DMS153 treated with DMSO at 0.1 percent for 48 hours (cell line): ENCODE measurements around the gene PPFIA2.

Experiments
- DNase-seq: peaks from one replicate; lab custom pipeline; 2025; ENCODE audit not compliant: unreplicated experiment; lab: John Stamatoyannopoulos, UW

Gene PPFIA2

GRCh38 chr12:81359736-81360135 is 399.4 kb downstream of the PPFIA2 start:
- no peak for DNase-seq

- no peak for DNase-seq
These were observed 404.7 kb downstream of the PPFIA2 start for GRCh38 chr12:81354327-81354932.

GRCh38 chr12:81350309-81350708 is 408.8 kb downstream of the PPFIA2 start:
- no peak for DNase-seq

GRCh38 chr12:81347404-81347803 is 411.7 kb downstream of the PPFIA2 start:
- no peak for DNase-seq

GRCh38 chr12:81340910-81341309 is 418.2 kb downstream of the PPFIA2 start:
- no peak for DNase-seq

- DNase-seq = no peak
These were observed 420.1 kb downstream of the PPFIA2 start for GRCh38 chr12:81339071-81339470.

- no peak for DNase-seq
These were observed 421.3 kb downstream of the PPFIA2 start for GRCh38 chr12:81337886-81338285.

GRCh38 chr12:81333812-81334211 is 425.3 kb downstream of the PPFIA2 start:
- no peak for DNase-seq

GRCh38 chr12:81332054-81332453 is 427.1 kb downstream of the PPFIA2 start:
- DNase-seq = no peak

GRCh38 chr12:81330480-81330879 is 428.7 kb downstream of the PPFIA2 start:
- no peak for DNase-seq

- DNase-seq = no peak
These were observed 430.1 kb downstream of the PPFIA2 start for GRCh38 chr12:81329085-81329484.

- DNase-seq = no peak
These were observed 431.7 kb downstream of the PPFIA2 start for GRCh38 chr12:81327425-81327824.

GRCh38 chr12:81325086-81325485 is 434.1 kb downstream of the PPFIA2 start:
- no peak for DNase-seq

GRCh38 chr12:81314903-81315531 is 444.1 kb downstream of the PPFIA2 start:
- DNase-seq = no peak

- DNase-seq = no peak
These were observed 455.2 kb downstream of the PPFIA2 start for GRCh38 chr12:81303935-81304334.

- no peak for DNase-seq
These were observed 458.7 kb downstream of the PPFIA2 start for GRCh38 chr12:81300454-81300853.

GRCh38 chr12:81297601-81298000 is 461.5 kb downstream of the PPFIA2 start:
- DNase-seq = no peak

GRCh38 chr12:81296556-81297305 is 462.4 kb downstream of the PPFIA2 start:
- no peak for DNase-seq

- no peak for DNase-seq
These were observed 463.9 kb downstream of the PPFIA2 start for GRCh38 chr12:81295251-81295650.

GRCh38 chr12:81294325-81295190 is 464.6 kb downstream of the PPFIA2 start:
- DNase-seq = no peak

GRCh38 chr12:81288651-81289050 is 470.5 kb downstream of the PPFIA2 start:
- no peak for DNase-seq
